BJ (cell line): ENCODE data around the gene PROSER2. TPM values are rescaled to one million over a fixed set of nuclear protein-coding genes. Genes with fewer than 3 reads are reported as not detected.

Source experiments
- CTCF ChIA-PET: fragments of 350-600 bp; formaldehyde crosslinking; extraction: SDS; loops from one replicate; lab custom pipeline; 2021; ENCODE audit warnings: antibody characterized with exemption, inconsistent platforms; lab: Yijun Ruan, JAX
- POLR2A ChIA-PET: fragments of 300-600 bp; sonication (Branson Sonifier 250); formaldehyde crosslinking; extraction: SDS; loops from one replicate; lab custom pipeline; 2021; ENCODE audit warnings: antibody characterized with exemption; lab: Charles Lee
- DNase-seq: peaks from one replicate; pipeline ENCODE4 v3.0.0-alpha.2; 2011; ENCODE audit warnings: low read depth
- H3K27me3 ChIP-seq: 2 replicates; pipeline ENCODE4 v1.6.0; 2011; ENCODE audit warnings: low read length; ENCODE audit not compliant: control insufficient read depth, insufficient read depth
- H3K36me3 ChIP-seq: 2 replicates; pipeline ENCODE4 v1.5.1; 2011; ENCODE audit warnings: low read length; ENCODE audit not compliant: control insufficient read depth, insufficient read depth
- H3K4me3 ChIP-seq: 2 replicates; pipeline ENCODE4 v1.5.1; 2011; ENCODE audit warnings: low read depth, mild to moderate bottlenecking, control low read depth, low read length
- CTCF ChIP-seq: IDR thresholded peaks from 2 replicates; pipeline ENCODE4 v1.5.1; 2011; ENCODE audit warnings: low read depth, mild to moderate bottlenecking, control low read depth, inconsistent platforms, low read length, moderate library complexity; ENCODE audit not compliant: insufficient read depth
- polyA plus RNA-seq: library from polyadenylated mRNA; depleted of rRNA; stranded (reverse); fragments of >200 nt; gene quantifications from 2 replicates; pipeline ENCODE4 v1.2.3, GENCODE V29; 2011

The PROSER2 gene
- polyA plus RNA-seq, 1 experiment: 1.2 TPM

- no peak for DNase-seq
- Histone ChIP-seq H3K36me3 (no peaks in the 10 kb centered on the region), H3K4me3 (no peak overlapping the region), H3K27me3 (no peaks in the 10 kb centered on the region; the same call in 1 of the 2 replicates)
- POLR2A ChIA-PET: no interaction called here
- no peak for TF ChIP-seq CTCF
- CTCF ChIA-PET: interaction anchor here (0.6 to 1.0 kb wide), 2 partner anchors 61 to 141 kb away, joined by 3 to 4 read pairs; no protein-coding TSS in a partner anchor
These were observed 3.9 kb downstream of the PROSER2 start for GRCh38 chr10:11827006-11827405.

GRCh38 chr10:11827414-11827813, 4.3 kb downstream of the PROSER2 start:
- H3K36me3 ChIP-seq: no peaks in the 10 kb centered on the region
- CTCF ChIA-PET: interaction anchor here (0.6 to 1.0 kb wide), 2 partner anchors 61 to 141 kb away, joined by 3 to 4 read pairs; no protein-coding TSS in a partner anchor
- no peak overlapping the region for H3K4me3 ChIP-seq
- TF ChIP-seq CTCF: no peak
- no peak for DNase-seq
- POLR2A ChIA-PET: no interaction called here
- H3K27me3 ChIP-seq: no peaks in the 10 kb centered on the region; the same call in 1 of the 2 replicates

GRCh38 chr10:11828682-11829284, 5.6 kb downstream of the PROSER2 start:
- POLR2A ChIA-PET: no interaction called here
- no peaks in the 10 kb centered on the region for H3K36me3 ChIP-seq
- TF ChIP-seq CTCF: no peak
- H3K27me3 ChIP-seq: no peaks in the 10 kb centered on the region; the same call in 1 of the 2 replicates
- no peak overlapping the region for H3K4me3 ChIP-seq
- no peak for DNase-seq
- CTCF ChIA-PET: no interaction called here

- TF ChIP-seq CTCF: no peak
- Histone ChIP-seq H3K36me3 (no peaks in the 10 kb centered on the region), H3K27me3 (no peaks in the 10 kb centered on the region; the same call in 1 of the 2 replicates), H3K4me3 (no peak overlapping the region)
- POLR2A ChIA-PET: no interaction called here
- CTCF ChIA-PET: interaction anchor here (1.8 kb wide), 1 partner anchor 9 kb away, joined by 3 read pairs; no protein-coding TSS in a partner anchor
- DNase-seq: no peak
These were observed 7.8 kb downstream of the PROSER2 start for GRCh38 chr10:11830836-11831519.

- Histone ChIP-seq H3K36me3 (no peaks in the 10 kb centered on the region), H3K27me3 (no peaks in the 10 kb centered on the region; the same call in 1 of the 2 replicates), H3K4me3 (no peak overlapping the region)
- CTCF ChIA-PET: interaction anchor here (1.8 kb wide), 1 partner anchor 10 kb away, joined by 3 read pairs; no protein-coding TSS in a partner anchor
- POLR2A ChIA-PET: no interaction called here
- no peak for DNase-seq
- TF ChIP-seq CTCF: no peak
These were observed 8.4 kb downstream of the PROSER2 start for GRCh38 chr10:11831520-11831951.
